ENCODE data around the gene GALNT6.

DNA sequence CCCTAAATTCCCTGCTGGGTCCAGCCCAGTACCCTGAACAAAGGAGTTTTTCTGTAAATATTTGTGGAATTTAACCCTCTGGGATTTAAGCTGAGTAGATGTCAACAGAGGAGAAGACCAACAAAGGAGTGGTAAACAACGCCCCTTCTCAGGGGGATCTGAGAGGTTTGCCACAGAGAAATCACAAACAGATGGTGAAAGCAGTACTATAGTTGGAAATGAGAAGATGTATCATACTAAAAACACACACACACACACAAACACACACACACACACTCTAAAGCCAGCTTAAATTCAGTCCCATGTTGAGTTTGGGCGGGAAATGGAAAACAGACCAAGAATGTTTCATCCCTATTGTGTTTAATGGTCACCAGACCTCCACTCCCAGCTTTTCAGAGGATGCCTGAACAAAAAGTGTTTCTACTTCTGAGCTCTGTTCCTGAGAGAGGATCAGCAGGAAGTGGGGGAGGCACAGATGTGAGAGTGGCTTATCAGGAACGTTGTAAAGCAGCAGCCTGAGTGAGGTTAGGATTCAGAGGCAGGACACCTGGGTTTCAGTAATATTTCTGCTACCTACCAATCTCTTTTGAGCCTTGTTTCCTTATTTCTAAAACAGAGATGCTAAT is 70.4 kb downstream of the GALNT6 start:
- TF ChIP-seq, protein P1, sequence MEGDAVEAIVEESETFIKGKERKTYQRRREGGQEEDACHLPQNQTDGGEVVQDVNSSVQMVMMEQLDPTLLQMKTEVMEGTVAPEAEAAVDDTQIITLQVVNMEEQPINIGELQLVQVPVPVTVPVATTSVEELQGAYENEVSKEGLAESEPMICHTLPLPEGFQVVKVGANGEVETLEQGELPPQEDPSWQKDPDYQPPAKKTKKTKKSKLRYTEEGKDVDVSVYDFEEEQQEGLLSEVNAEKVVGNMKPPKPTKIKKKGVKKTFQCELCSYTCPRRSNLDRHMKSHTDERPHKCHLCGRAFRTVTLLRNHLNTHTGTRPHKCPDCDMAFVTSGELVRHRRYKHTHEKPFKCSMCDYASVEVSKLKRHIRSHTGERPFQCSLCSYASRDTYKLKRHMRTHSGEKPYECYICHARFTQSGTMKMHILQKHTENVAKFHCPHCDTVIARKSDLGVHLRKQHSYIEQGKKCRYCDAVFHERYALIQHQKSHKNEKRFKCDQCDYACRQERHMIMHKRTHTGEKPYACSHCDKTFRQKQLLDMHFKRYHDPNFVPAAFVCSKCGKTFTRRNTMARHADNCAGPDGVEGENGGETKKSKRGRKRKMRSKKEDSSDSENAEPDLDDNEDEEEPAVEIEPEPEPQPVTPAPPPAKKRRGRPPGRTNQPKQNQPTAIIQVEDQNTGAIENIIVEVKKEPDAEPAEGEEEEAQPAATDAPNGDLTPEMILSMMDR (IDR thresholded peaks at IDR 0.05 in 8 of 11, conservative IDR thresholded peaks at IDR 0.05 in 3 of 11) = no peak
- TF ChIP-seq POLR2AphosphoS5 (IDR thresholded peaks at IDR 0.05) = no peak
